ENCODE measurements around the gene ZNF296.

GRCh38 chr19:45090606-45091005 lies 14.3 kb upstream of the ZNF296 start:
- no peak for TF ChIP-seq CTCF (IDR thresholded peaks at IDR 0.05)
- TF ChIP-seq POLR2A (IDR thresholded peaks at IDR 0.05) = no peak
- TF ChIP-seq EP300 (IDR thresholded peaks at IDR 0.05) = no peak
